Measurements from ENCODE around the gene OSBPL3.

OSBPL3 gene

GRCh38 chr7:24825931-24826661 is 153.9 kb downstream of the OSBPL3 start:
- no peak for DNase-seq (ENCODE audit: insufficient read length, low spot score)
- no peak for TF ChIP-seq PAX5 (IDR thresholded peaks at IDR 0.05; ENCODE audit: insufficient read depth, low read length, severe bottlenecking)
- TF ChIP-seq TAF1 (IDR thresholded peaks at IDR 0.05; ENCODE audit: low read depth, low read length), result no peak
- TF ChIP-seq POLR2AphosphoS5 (IDR thresholded peaks at IDR 0.05; ENCODE audit: low read depth, low read length), result no peak
- TF ChIP-seq SPI1 (IDR thresholded peaks at IDR 0.05; ENCODE audit: low read depth, low read length), result no peak
- TF ChIP-seq POU2F2 (IDR thresholded peaks at IDR 0.05; ENCODE audit: low read depth, low read length), result no peak
- TF ChIP-seq POLR2A (IDR thresholded peaks at IDR 0.05; ENCODE audit: low read depth, low read length), result no peak
- FAIRE-seq, result no peak

GRCh38 chr7:24825381-24825794 is 154.6 kb downstream of the OSBPL3 start:
- no peak for TF ChIP-seq TAF1 (IDR thresholded peaks at IDR 0.05; ENCODE audit: low read depth, low read length)
- TF ChIP-seq POLR2AphosphoS5 (IDR thresholded peaks at IDR 0.05; ENCODE audit: low read depth, low read length), result no peak
- TF ChIP-seq PAX5 (IDR thresholded peaks at IDR 0.05; ENCODE audit: insufficient read depth, low read length, severe bottlenecking), result no peak
- no peak for TF ChIP-seq SPI1 (IDR thresholded peaks at IDR 0.05; ENCODE audit: low read depth, low read length)
- TF ChIP-seq POLR2A (IDR thresholded peaks at IDR 0.05; ENCODE audit: low read depth, low read length), result no peak
- no peak for FAIRE-seq
- no peak for DNase-seq (ENCODE audit: insufficient read length, low spot score)

- DNase-seq (ENCODE audit: insufficient read length, low spot score) (no peak), FAIRE-seq (no peak)
- TF ChIP-seq TAF1 (IDR thresholded peaks at IDR 0.05; ENCODE audit: low read depth, low read length), result no peak
- TF ChIP-seq PAX5 (IDR thresholded peaks at IDR 0.05; ENCODE audit: insufficient read depth, low read length, severe bottlenecking), result no peak
- no peak for TF ChIP-seq POLR2AphosphoS5 (IDR thresholded peaks at IDR 0.05; ENCODE audit: low read depth, low read length)
- TF ChIP-seq POLR2A (IDR thresholded peaks at IDR 0.05; ENCODE audit: low read depth, low read length), result no peak
- no peak for TF ChIP-seq SPI1 (IDR thresholded peaks at IDR 0.05; ENCODE audit: low read depth, low read length)
- no peak for TF ChIP-seq POU2F2 (IDR thresholded peaks at IDR 0.05; ENCODE audit: low read depth, low read length)
Observed at GRCh38 chr7:24824896-24825295, 155.1 kb downstream of the OSBPL3 start.

GRCh38 chr7:24824400-24824799 is 155.6 kb downstream of the OSBPL3 start:
- DNase-seq (ENCODE audit: insufficient read length, low spot score) (no peak), FAIRE-seq (no peak)
- TF ChIP-seq POLR2A (IDR thresholded peaks at IDR 0.05; ENCODE audit: low read depth, low read length) (no peak), POU2F2 (IDR thresholded peaks at IDR 0.05; ENCODE audit: low read depth, low read length) (no peak), SPI1 (IDR thresholded peaks at IDR 0.05; ENCODE audit: low read depth, low read length) (no peak), PAX5 (IDR thresholded peaks at IDR 0.05; ENCODE audit: insufficient read depth, low read length, severe bottlenecking) (no peak), POLR2AphosphoS5 (IDR thresholded peaks at IDR 0.05; ENCODE audit: low read depth, low read length) (no peak), TAF1 (IDR thresholded peaks at IDR 0.05; ENCODE audit: low read depth, low read length) (no peak)

- DNase-seq (ENCODE audit: insufficient read length, low spot score), result no peak
- FAIRE-seq, result no peak
Observed at GRCh38 chr7:24821754-24822054, 158.3 kb downstream of the OSBPL3 start.

GRCh38 chr7:24821045-24821753 is 158.8 kb downstream of the OSBPL3 start:
- DNase-seq (ENCODE audit: insufficient read length, low spot score), result no peak
- TF ChIP-seq TAF1 (IDR thresholded peaks at IDR 0.05; ENCODE audit: low read depth, low read length), result no peak
- TF ChIP-seq PAX5 (IDR thresholded peaks at IDR 0.05; ENCODE audit: insufficient read depth, low read length, severe bottlenecking), result no peak
- TF ChIP-seq SPI1 (IDR thresholded peaks at IDR 0.05; ENCODE audit: low read depth, low read length), result peak; percentile 41; the same call in 1 of the 2 replicates
- TF ChIP-seq POLR2A (IDR thresholded peaks at IDR 0.05; ENCODE audit: low read depth, low read length), result 0 out of 2 replicates have a peak, but pooled peaks have one; percentile 15
- TF ChIP-seq POU2F2 (IDR thresholded peaks at IDR 0.05; ENCODE audit: low read depth, low read length), result peak; percentile 40
- TF ChIP-seq POLR2AphosphoS5 (IDR thresholded peaks at IDR 0.05; ENCODE audit: low read depth, low read length), result peak; percentile 53; the same call in 1 of the 2 replicates
- FAIRE-seq, result peak; percentile 98

More at GRCh38 chr7:24821754-24822054, 158.3 kb downstream of the OSBPL3 start:
- TF ChIP-seq POLR2AphosphoS5 (IDR thresholded peaks at IDR 0.05; ENCODE audit: low read depth, low read length) (no peak), POU2F2 (IDR thresholded peaks at IDR 0.05; ENCODE audit: low read depth, low read length) (no peak), POLR2A (IDR thresholded peaks at IDR 0.05; ENCODE audit: low read depth, low read length) (no peak), TAF1 (IDR thresholded peaks at IDR 0.05; ENCODE audit: low read depth, low read length) (no peak), PAX5 (IDR thresholded peaks at IDR 0.05; ENCODE audit: insufficient read depth, low read length, severe bottlenecking) (no peak), SPI1 (IDR thresholded peaks at IDR 0.05; ENCODE audit: low read depth, low read length) (no peak)

- DNase-seq (ENCODE audit: insufficient read length, low spot score) (no peak), FAIRE-seq (no peak)
- no peak for TF ChIP-seq POU2F2 (IDR thresholded peaks at IDR 0.05; ENCODE audit: low read depth, low read length)
- no peak for TF ChIP-seq TAF1 (IDR thresholded peaks at IDR 0.05; ENCODE audit: low read depth, low read length)
- no peak for TF ChIP-seq SPI1 (IDR thresholded peaks at IDR 0.05; ENCODE audit: low read depth, low read length)
- TF ChIP-seq PAX5 (IDR thresholded peaks at IDR 0.05; ENCODE audit: insufficient read depth, low read length, severe bottlenecking), result no peak
- no peak for TF ChIP-seq POLR2A (IDR thresholded peaks at IDR 0.05; ENCODE audit: low read depth, low read length)
- TF ChIP-seq POLR2AphosphoS5 (IDR thresholded peaks at IDR 0.05; ENCODE audit: low read depth, low read length), result no peak
Observed at GRCh38 chr7:24820730-24821044, 159.3 kb downstream of the OSBPL3 start.

- no peak for TF ChIP-seq POLR2A (IDR thresholded peaks at IDR 0.05; ENCODE audit: low read depth, low read length)
- no peak for TF ChIP-seq POU2F2 (IDR thresholded peaks at IDR 0.05; ENCODE audit: low read depth, low read length)
- TF ChIP-seq POLR2AphosphoS5 (IDR thresholded peaks at IDR 0.05; ENCODE audit: low read depth, low read length), result no peak
- peak; percentile 31; the same call in 1 of the 2 replicates for TF ChIP-seq SPI1 (IDR thresholded peaks at IDR 0.05; ENCODE audit: low read depth, low read length)
- TF ChIP-seq TAF1 (IDR thresholded peaks at IDR 0.05; ENCODE audit: low read depth, low read length), result no peak
- no peak for TF ChIP-seq PAX5 (IDR thresholded peaks at IDR 0.05; ENCODE audit: insufficient read depth, low read length, severe bottlenecking)
- peak; percentile 50 for DNase-seq (ENCODE audit: insufficient read length, low spot score)
- FAIRE-seq, result peak; percentile 90
Observed at GRCh38 chr7:24819916-24820689, 159.9 kb downstream of the OSBPL3 start.

- FAIRE-seq, result no peak
Observed at GRCh38 chr7:24817339-24817738, 162.6 kb downstream of the OSBPL3 start.

More at GRCh38 chr7:24817339-24817738, 162.6 kb downstream of the OSBPL3 start:
- TF ChIP-seq POU2F2 (IDR thresholded peaks at IDR 0.05; ENCODE audit: low read depth, low read length) (no peak), POLR2AphosphoS5 (IDR thresholded peaks at IDR 0.05; ENCODE audit: low read depth, low read length) (no peak)
- DNase-seq (ENCODE audit: insufficient read length, low spot score), result no peak
